Small intestine (tissue), 16 donors: ENCODE results near the gene SLC25A51. TPM values are rescaled to one million over a fixed set of nuclear protein-coding genes. Genes with fewer than 3 reads are reported as not detected.

Experiments used
- DNase-seq, 2 donors: peaks; one replicate each; pipeline versions ENCODE4 v3.0.0 to v3.0.0-alpha.2; 2013
- FAIRE-seq: peaks from 2 replicates; lab custom pipeline; 2012; peaks lifted over from hg19 to GRCh38; lab: Jason Lieb, UNC
- H3K27ac ChIP-seq, 3 donors: one replicate each; pipeline ENCODE4 v1.5.1; 2013; ENCODE audit warnings: low read length in 2 of 3, mild to moderate bottlenecking in 2 of 3, control low read depth in 1 of 3, inconsistent platforms in 1 of 3, low read depth in 1 of 3, moderate library complexity in 1 of 3
- H3K27me3 ChIP-seq, 3 donors: one replicate each; pipeline ENCODE4 v1.6.1; 2013; ENCODE audit warnings: low read length in 3 of 3, inconsistent platforms in 1 of 3; ENCODE audit not compliant: control insufficient read depth in 3 of 3, insufficient read depth in 3 of 3
- H3K36me3 ChIP-seq, 3 donors: one replicate each; pipeline ENCODE4 v1.6.1; 2013; ENCODE audit warnings: low read length in 3 of 3, inconsistent platforms in 1 of 3, low read depth in 1 of 3, mild to moderate bottlenecking in 1 of 3, moderate library complexity in 1 of 3; ENCODE audit not compliant: control insufficient read depth in 3 of 3, insufficient read depth in 2 of 3
- H3K4me1 ChIP-seq, 3 donors: one replicate each; pipeline ENCODE4 v1.6.1; 2013; ENCODE audit warnings: low read length in 2 of 3, inconsistent platforms in 1 of 3, low read depth in 1 of 3, mild to moderate bottlenecking in 1 of 3, moderate library complexity in 1 of 3; ENCODE audit not compliant: control insufficient read depth in 3 of 3, insufficient read depth in 2 of 3
- H3K4me3 ChIP-seq, 3 donors: one replicate each; pipeline ENCODE4 v1.5.1; 2013; ENCODE audit warnings: low read length in 3 of 3, control low read depth in 1 of 3, inconsistent platforms in 1 of 3, low read depth in 1 of 3, mild to moderate bottlenecking in 1 of 3, moderate library complexity in 1 of 3
- H3K9me3 ChIP-seq, 2 donors: one replicate each; pipeline ENCODE4 v1.6.1; 2013; ENCODE audit warnings: low read depth in 1 of 2, low read length in 1 of 2; ENCODE audit not compliant: control insufficient read depth in 2 of 2, insufficient read depth in 1 of 2
- WGBS, 3 donors: extraction: QIAGEN DNeasy Blood & Tissue Kit; methylation state at CpG; one replicate each; pipeline ENCODE4 v1.1.7; 2013; 5-methylcytosine and 5-hydroxymethylcytosine counted together
- long read RNA-seq, 10 donors: transcript quantifications; one replicate each; lab custom pipeline, GENCODE V29; 2026
- polyA plus RNA-seq, 4 donors: library from polyadenylated mRNA; stranded (reverse) in 3 of 4; unstranded in 1 of 4; fragments of 200-250 nt in 3 of 4; fragments of 120-200 nt in 1 of 4; gene quantifications; one replicate each; pipeline versions ENCODE4 v1.2.1 to v1.2.3, GENCODE V29; 2013
- donor health status: healthy with polysubstance abuse.
- donor health status: control.
- donor health status: control.
- donor health status: Bipolar disorder and iron deficiency.
- donor health status: healthy.

The SLC25A51 gene, protein sequence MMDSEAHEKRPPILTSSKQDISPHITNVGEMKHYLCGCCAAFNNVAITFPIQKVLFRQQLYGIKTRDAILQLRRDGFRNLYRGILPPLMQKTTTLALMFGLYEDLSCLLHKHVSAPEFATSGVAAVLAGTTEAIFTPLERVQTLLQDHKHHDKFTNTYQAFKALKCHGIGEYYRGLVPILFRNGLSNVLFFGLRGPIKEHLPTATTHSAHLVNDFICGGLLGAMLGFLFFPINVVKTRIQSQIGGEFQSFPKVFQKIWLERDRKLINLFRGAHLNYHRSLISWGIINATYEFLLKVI
- polyA plus RNA-seq, result 10 to 100 TPM in 3 of 4 donors, 1 to 10 TPM in 1; 9.2 to 20.0 (median 13.2) TPM
- long read RNA-seq, donor 1, partial matches to known transcripts, result 6 of 12 reads
- long read RNA-seq, donor 1, other reads (novel, unspliced or antisense), result 0 of 12 reads
- long read RNA-seq, donor 2, partial matches to known transcripts, result 0 of 1 reads
- long read RNA-seq, donor 2, other reads (novel, unspliced or antisense), result 0 of 1 reads
- long read RNA-seq, donor 3, partial matches to known transcripts, result 0 of 3 reads
- long read RNA-seq, donor 3, other reads (novel, unspliced or antisense), result 0 of 3 reads
- long read RNA-seq, donor 4, result 0 reads
- long read RNA-seq, donor 5, result 0 reads
- long read RNA-seq, donor 6, partial matches to known transcripts, result 0 of 7 reads
- long read RNA-seq, donor 6, other reads (novel, unspliced or antisense), result 0 of 7 reads
- long read RNA-seq, donor 7, partial matches to known transcripts, result 32 of 36 reads
- long read RNA-seq, donor 7, other reads (novel, unspliced or antisense), result 0 of 36 reads
- long read RNA-seq, donor 8, result 0 reads
- long read RNA-seq, donor 9, partial matches to known transcripts, result 0 of 1 reads
- long read RNA-seq, donor 9, other reads (novel, unspliced or antisense), result 0 of 1 reads
- long read RNA-seq, donor 10, partial matches to known transcripts, result 0 of 1 reads
- long read RNA-seq, donor 10, other reads (novel, unspliced or antisense), result 0 of 1 reads

- Histone ChIP-seq H3K4me3 (peak within 1 kb of the TSS; percentile 54 to 92 (median 77)), H3K27ac (peak within 1 kb of the TSS; percentile 80 to 92 (median 81)), H3K9me3 (no peaks in the 10 kb centered on the region), H3K36me3 (peaks cover 0 to 15% (median 3%) of the 10 kb centered on the region in 3 donors), H3K27me3 (no peaks in the 10 kb centered on the region), H3K4me1 (peaks cover 0 to 25% (median 8%) of the 10 kb centered on the region in 3 donors)
- peak; percentile 93 to 98 for DNase-seq
- 0 to 1% (median 1%) methylated on average over 61 to 84 of the region's 84 CpGs for WGBS, 3 donors
- no peak for FAIRE-seq
Observed at GRCh38 chr9:37903647-37904444, at the start of gene SLC25A51. SLC25A51 (minus strand) TSS chr9:37904127; CDS start chr9:37888550, 15,577 bp downstream.

GRCh38 chr9:37953206-37953774 is 49.4 kb upstream of the SLC25A51 start:
- no peaks in the 10 kb centered on the region for H3K27me3 ChIP-seq
- FAIRE-seq, result no peak
- no peak overlapping the region for H3K4me3 ChIP-seq
- 88 to 93% (median 92%) methylated on average over 5 of the region's 5 CpGs for WGBS, 3 donors
- H3K27ac ChIP-seq, result no peak overlapping the region
- DNase-seq, result no peak
- H3K4me1 ChIP-seq, result no peaks in the 10 kb centered on the region
- no peaks in the 10 kb centered on the region for H3K9me3 ChIP-seq
- peaks cover 3 to 88% (median 5%) of the 10 kb centered on the region in 3 donors for H3K36me3 ChIP-seq

GRCh38 chr9:37952731-37953130 is 48.8 kb upstream of the SLC25A51 start:
- no peaks in the 10 kb centered on the region for H3K9me3 ChIP-seq
- H3K4me3 ChIP-seq, result no peak overlapping the region
- DNase-seq (no peak), FAIRE-seq (no peak)
- H3K27me3 ChIP-seq, result no peaks in the 10 kb centered on the region
- no peaks in the 10 kb centered on the region for H3K4me1 ChIP-seq
- 90 to 93% (median 92%) methylated on average over 6 of the region's 6 CpGs for WGBS, 3 donors
- H3K36me3 ChIP-seq, result peaks cover 3 to 90% (median 5%) of the 10 kb centered on the region in 3 donors
- no peak overlapping the region for H3K27ac ChIP-seq

- no peak overlapping the region for H3K4me3 ChIP-seq
- FAIRE-seq (no peak), DNase-seq (no peak)
- H3K27ac ChIP-seq, result no peak overlapping the region
- 87 to 90% (median 89%) methylated on average over 11 to 12 of the region's 12 CpGs for WGBS, 3 donors
- H3K27me3 ChIP-seq, result no peaks in the 10 kb centered on the region
- no peaks in the 10 kb centered on the region for H3K9me3 ChIP-seq
- H3K36me3 ChIP-seq, result peaks cover 3 to 95% (median 5%) of the 10 kb centered on the region in 3 donors
- no peaks in the 10 kb centered on the region for H3K4me1 ChIP-seq
Observed at GRCh38 chr9:37951671-37952449, 47.9 kb upstream of the SLC25A51 start.

DNA sequence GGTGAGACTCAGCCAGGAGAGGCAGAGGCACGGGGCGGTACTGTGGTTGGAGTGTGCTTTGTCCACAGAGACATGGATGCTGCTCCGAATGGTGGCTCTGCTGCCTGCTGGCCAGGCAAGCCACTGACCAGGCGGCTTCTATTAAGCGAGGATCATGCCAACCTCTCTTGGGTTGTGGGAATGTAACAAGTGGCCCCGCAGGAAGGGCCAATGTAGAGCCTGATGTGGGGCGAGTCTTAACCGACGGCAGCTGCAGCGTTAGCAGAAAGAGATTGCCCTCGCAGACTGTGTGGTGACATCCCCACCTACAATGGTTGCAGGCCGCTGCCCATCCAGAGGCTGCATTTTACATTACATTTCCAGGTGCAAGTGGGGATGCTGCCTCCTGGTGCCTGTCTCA is 46.6 kb upstream of the SLC25A51 start:
- no peak overlapping the region for H3K4me3 ChIP-seq
- no peak overlapping the region for H3K27ac ChIP-seq
- H3K9me3 ChIP-seq, result no peaks in the 10 kb centered on the region
- FAIRE-seq (no peak), DNase-seq (no peak)
- H3K36me3 ChIP-seq, result peaks cover 3 to 96% (median 5%) of the 10 kb centered on the region in 3 donors
- H3K4me1 ChIP-seq, result no peaks in the 10 kb centered on the region
- no peaks in the 10 kb centered on the region for H3K27me3 ChIP-seq
- 90 to 97% (median 95%) methylated on average over 12 of the region's 12 CpGs for WGBS, 3 donors

DNA sequence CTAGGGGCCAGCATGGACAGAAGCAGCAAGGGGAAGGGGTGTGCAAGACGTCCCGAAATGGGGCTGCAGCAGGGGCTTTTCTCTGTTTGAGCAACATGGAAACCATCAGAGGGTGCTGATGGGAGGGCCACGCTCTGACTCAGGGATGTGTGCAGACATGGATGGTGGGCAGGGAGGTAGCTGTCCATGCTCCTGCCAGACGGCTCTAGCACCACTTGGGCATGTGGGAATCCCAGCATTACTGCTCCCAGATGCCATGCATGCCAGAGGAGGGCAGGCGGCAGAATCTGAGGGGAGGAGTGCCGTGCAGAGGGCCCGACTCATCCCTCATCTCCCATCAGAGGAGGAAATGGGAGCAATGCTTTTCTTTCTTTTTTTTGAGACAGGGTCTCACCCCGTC is 45.6 kb upstream of the SLC25A51 start:
- Histone ChIP-seq H3K9me3 (no peaks in the 10 kb centered on the region), H3K36me3 (peaks cover 3 to 97% (median 5%) of the 10 kb centered on the region in 3 donors), H3K4me3 (no peak overlapping the region), H3K27me3 (no peaks in the 10 kb centered on the region), H3K4me1 (no peaks in the 10 kb centered on the region), H3K27ac (no peak overlapping the region)
- DNase-seq, result no peak
- 78 to 85% (median 84%) methylated on average over 8 of the region's 8 CpGs for WGBS, 3 donors
- FAIRE-seq, result no peak

GRCh38 chr9:37948417-37948980 is 44.6 kb upstream of the SLC25A51 start:
- DNase-seq, result no peak

More at GRCh38 chr9:37948417-37948980, 44.6 kb upstream of the SLC25A51 start:
- Histone ChIP-seq H3K4me3 (no peak overlapping the region), H3K27ac (no peak overlapping the region), H3K27me3 (no peaks in the 10 kb centered on the region), H3K9me3 (no peaks in the 10 kb centered on the region), H3K4me1 (peaks cover 0 to 5% (median 0%) of the 10 kb centered on the region in 3 donors), H3K36me3 (peaks cover 3 to 97% (median 5%) of the 10 kb centered on the region in 3 donors)
- no peak for FAIRE-seq
- WGBS, 3 donors, result 88 to 93% (median 90%) methylated on average over 20 of the region's 20 CpGs
